Measurements from ENCODE around the gene SYTL5.

GRCh38 chrX:38138157-38138891 is 132.0 kb downstream of the SYTL5 start:
- TF ChIP-seq, protein P1, sequence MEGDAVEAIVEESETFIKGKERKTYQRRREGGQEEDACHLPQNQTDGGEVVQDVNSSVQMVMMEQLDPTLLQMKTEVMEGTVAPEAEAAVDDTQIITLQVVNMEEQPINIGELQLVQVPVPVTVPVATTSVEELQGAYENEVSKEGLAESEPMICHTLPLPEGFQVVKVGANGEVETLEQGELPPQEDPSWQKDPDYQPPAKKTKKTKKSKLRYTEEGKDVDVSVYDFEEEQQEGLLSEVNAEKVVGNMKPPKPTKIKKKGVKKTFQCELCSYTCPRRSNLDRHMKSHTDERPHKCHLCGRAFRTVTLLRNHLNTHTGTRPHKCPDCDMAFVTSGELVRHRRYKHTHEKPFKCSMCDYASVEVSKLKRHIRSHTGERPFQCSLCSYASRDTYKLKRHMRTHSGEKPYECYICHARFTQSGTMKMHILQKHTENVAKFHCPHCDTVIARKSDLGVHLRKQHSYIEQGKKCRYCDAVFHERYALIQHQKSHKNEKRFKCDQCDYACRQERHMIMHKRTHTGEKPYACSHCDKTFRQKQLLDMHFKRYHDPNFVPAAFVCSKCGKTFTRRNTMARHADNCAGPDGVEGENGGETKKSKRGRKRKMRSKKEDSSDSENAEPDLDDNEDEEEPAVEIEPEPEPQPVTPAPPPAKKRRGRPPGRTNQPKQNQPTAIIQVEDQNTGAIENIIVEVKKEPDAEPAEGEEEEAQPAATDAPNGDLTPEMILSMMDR (IDR thresholded peaks at IDR 0.05 in 8 of 11, conservative IDR thresholded peaks at IDR 0.05 in 3 of 11) = no peak
- no peak for TF ChIP-seq POLR2AphosphoS5 (IDR thresholded peaks at IDR 0.05)
